Stimulated activated CD8-positive, alpha-beta memory T cell treated with anti-CD3 and anti-CD28 coated beads, Interleukin-15, amount 100 ng/mL, for 1 hour (primary cell): ENCODE results near the gene MMAB.

Experiments used
- DNase-seq: peaks from one replicate; pipeline ENCODE4 v3.0.0-alpha.2; 2020; ENCODE audit warnings: low read depth

MMAB gene

GRCh38 chr12:109573029-109573913, at the start of gene MMAB, which contains the start of gene MVK:
Gene MMAB (minus strand): TSS chr12:109573504. CDS start chr12:109573480, 24 bp downstream.
Gene MVK (plus strand): TSS chr12:109573794. CDS start chr12:109574823, 1,029 bp downstream.
- peak; percentile 95 for DNase-seq

GRCh38 chr12:109621901-109622364, 48.6 kb upstream of the MMAB start:
- no peak for DNase-seq

- no peak for DNase-seq
These were observed 47.9 kb upstream of the MMAB start for GRCh38 chr12:109621211-109621694.

GRCh38 chr12:109619002-109619604, 45.8 kb upstream of the MMAB start:
- DNase-seq = no peak

GRCh38 chr12:109618082-109618481, 44.8 kb upstream of the MMAB start:
- DNase-seq = no peak

GRCh38 chr12:109617491-109617890, 44.2 kb upstream of the MMAB start:
- DNase-seq = no peak

GRCh38 chr12:109615556-109616229, 42.4 kb upstream of the MMAB start:
- no peak for DNase-seq

- DNase-seq = no peak
These were observed 40.5 kb upstream of the MMAB start for GRCh38 chr12:109613649-109614455.

- no peak for DNase-seq
These were observed 39.7 kb upstream of the MMAB start for GRCh38 chr12:109612975-109613502.

GRCh38 chr12:109612003-109612402, 38.7 kb upstream of the MMAB start:
- DNase-seq = no peak

GRCh38 chr12:109611223-109611622, 37.9 kb upstream of the MMAB start:
- no peak for DNase-seq

- DNase-seq = no peak
These were observed 37.2 kb upstream of the MMAB start for GRCh38 chr12:109610523-109610922.

GRCh38 chr12:109609342-109609741, 36.0 kb upstream of the MMAB start:
- no peak for DNase-seq

- no peak for DNase-seq
These were observed 35.5 kb upstream of the MMAB start for GRCh38 chr12:109608793-109609192.

- no peak for DNase-seq
These were observed 35.0 kb upstream of the MMAB start for GRCh38 chr12:109608270-109608669.

- no peak for DNase-seq
These were observed 34.3 kb upstream of the MMAB start for GRCh38 chr12:109607618-109608017.

GRCh38 chr12:109606320-109607028, 33.2 kb upstream of the MMAB start:
- DNase-seq = no peak

GRCh38 chr12:109605599-109606228, 32.4 kb upstream of the MMAB start:
- no peak for DNase-seq

GRCh38 chr12:109605016-109605415, 31.7 kb upstream of the MMAB start:
- DNase-seq = no peak

- no peak for DNase-seq
These were observed 30.9 kb upstream of the MMAB start for GRCh38 chr12:109604132-109604585.
